HepG2 (cell line): Measurements from ENCODE around the gene SLC25A22. TPM values are rescaled to one million over a fixed set of nuclear protein-coding genes. Genes with fewer than 3 reads are reported as not detected.
A peak's percentile ranks its signal among the peaks of the same experiment; 100 is the strongest.

Experiments used
- ARNT ChIP-seq: fragments of 450-650 bp; IDR thresholded peaks from 2 replicates; pipeline ENCODE4 v1.6.1; 2017
- MAF1 ChIP-seq: sonication (generic); formaldehyde crosslinking; IDR thresholded peaks from 2 replicates; pipeline ENCODE4 v1.5.0; 2020; ENCODE audit warnings: missing genetic modification reagents, borderline replicate concordance
- MBD4 ChIP-seq: IDR thresholded peaks from 2 replicates; pipeline ENCODE4 v1.6.1; 2012; ENCODE audit warnings: low read length, inconsistent platforms, borderline replicate concordance
- MLLT10 ChIP-seq: sonication (generic); formaldehyde crosslinking; IDR thresholded peaks from 2 replicates; pipeline ENCODE4 v1.4.0; 2020; ENCODE audit warnings: missing genetic modification reagents
- NFRKB ChIP-seq: fragments of 450-650 bp; IDR thresholded peaks from 2 replicates; pipeline ENCODE4 v1.6.1; 2017
- RFXANK ChIP-seq: IDR thresholded peaks from 2 replicates; pipeline ENCODE4 v1.6.1; 2016
- SAP130 ChIP-seq: IDR thresholded peaks from 2 replicates; pipeline ENCODE4 v1.6.1; 2016; ENCODE audit warnings: low read depth
- ZFP90 ChIP-seq: sonication (generic); formaldehyde crosslinking; IDR thresholded peaks from 2 replicates; pipeline ENCODE4 v1.8.0; 2022; ENCODE audit warnings: missing genetic modification reagents, mild to moderate bottlenecking, inconsistent platforms, borderline replicate concordance
- ZFP91 ChIP-seq: sonication (generic); formaldehyde crosslinking; IDR thresholded peaks from 2 replicates; pipeline ENCODE4 v1.9.0; 2022; ENCODE audit warnings: missing genetic modification reagents, mild to moderate bottlenecking, borderline replicate concordance
- ZNF142 ChIP-seq: sonication (generic); formaldehyde crosslinking; IDR thresholded peaks from 2 replicates; pipeline ENCODE4 v1.4.0; 2020; ENCODE audit warnings: missing genetic modification reagents
- ZNF143 ChIP-seq: sonication (generic); formaldehyde crosslinking; IDR thresholded peaks from 2 replicates; pipeline ENCODE4 v1.4.0; 2020; ENCODE audit warnings: missing genetic modification reagents
- ZNF326 ChIP-seq: sonication (generic); formaldehyde crosslinking; IDR thresholded peaks from 2 replicates; pipeline ENCODE4 v1.4.0; 2020; ENCODE audit warnings: missing genetic modification reagents, borderline replicate concordance
- ZNF572 ChIP-seq: sonication (generic); formaldehyde crosslinking; IDR thresholded peaks from 2 replicates; pipeline ENCODE4 v1.5.1; 2020; ENCODE audit warnings: mild to moderate bottlenecking, missing genetic modification reagents
- ZNF883 ChIP-seq: sonication (generic); formaldehyde crosslinking; IDR thresholded peaks from 2 replicates; pipeline ENCODE4 v1.5.1; 2020; ENCODE audit warnings: mild to moderate bottlenecking, missing genetic modification reagents; ENCODE audit errors: not compliant biosample characterization
- polyA plus RNA-seq, 8 experiments: library from polyadenylated mRNA; depleted of rRNA in 3 of 8; stranded (reverse) in 7 of 8; unstranded in 1 of 8; fragments of >200 nt; fragmentation: Illumina TruSeq in 4 of 8; extraction: Trizol in 4 of 8; gene quantifications; 2 replicates each; pipeline versions ENCODE4 v1.2.1 to v1.2.3, GENCODE V29; 2011 to 2016; ENCODE audit warnings: low read depth in 4 of 8, missing spikeins in 1 of 8, mixed read lengths in 1 of 8; ENCODE audit not compliant: insufficient read depth in 1 of 8
- total RNA-seq, 5 experiments: library from RNA; depleted of rRNA; stranded (reverse); fragments of >200 nt; fragmentation: Illumina TruSeq; extraction: Trizol; gene quantifications; 2 replicates each; pipeline ENCODE4 v1.2.3, GENCODE V29; 2016; ENCODE audit warnings: low read depth in 1 of 5
- TF ChIP-seq, protein P1 (sequence below): sonication (generic); formaldehyde crosslinking; IDR thresholded peaks from 2 replicates; pipeline ENCODE4 v1.8.0; 2022; ENCODE audit warnings: missing genetic modification reagents, mild to moderate bottlenecking, moderate library complexity, borderline replicate concordance
- TF ChIP-seq, protein P2 (sequence below), 2 experiments: IDR thresholded peaks; 2 replicates each; pipeline ENCODE4 v1.6.1; 2011 to 2012; ENCODE audit warnings: low read length in 2 of 2, borderline replicate concordance in 1 of 2, low read depth in 1 of 2, mild to moderate bottlenecking in 1 of 2, moderate library complexity in 1 of 2

SLC25A22 gene
- total and polyA plus RNA-seq, 2 of the 13 experiments (the other 11 are each of a cell fraction or from before 2014, with no cell fraction given): 12.4 to 19.2 TPM

DNA sequence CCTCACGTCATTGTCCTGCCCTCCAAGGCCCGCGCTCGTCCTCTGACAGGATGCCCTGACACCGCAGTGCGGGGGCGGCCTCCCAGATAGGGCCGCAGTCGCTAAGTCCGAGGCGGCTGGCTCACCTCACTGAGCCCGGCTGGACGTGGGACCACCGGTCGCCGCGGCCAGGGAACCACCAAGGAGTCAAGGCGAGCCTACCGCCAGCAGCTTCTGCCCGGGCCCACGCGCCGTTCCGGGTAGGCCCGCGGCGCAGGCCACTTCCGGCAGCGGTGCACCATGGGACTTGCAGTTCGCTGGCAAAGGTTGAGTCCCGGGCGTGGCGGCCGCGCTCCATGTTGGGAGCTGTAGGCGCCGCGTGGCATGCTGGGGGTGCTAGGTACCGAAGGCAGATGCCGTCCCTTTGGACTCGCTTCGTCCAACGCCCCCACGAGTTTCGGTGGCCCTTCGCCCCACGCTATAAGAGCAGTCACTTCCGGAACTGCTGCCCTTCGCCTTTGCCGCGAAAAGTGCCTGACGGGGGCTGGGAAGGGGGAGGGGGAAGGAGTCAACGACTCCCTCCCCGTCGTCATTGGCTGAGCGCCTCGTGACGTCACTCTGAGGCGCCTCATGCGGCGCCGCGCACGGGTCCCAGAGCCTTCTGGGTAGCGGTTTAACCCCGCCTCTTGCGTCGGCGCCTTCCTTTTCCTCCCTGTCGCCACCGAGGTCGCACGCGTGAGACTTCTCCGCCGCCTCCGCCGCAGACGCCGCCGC lies 11.4 kb upstream of the SLC25A22 start, which contains the start of gene RPLP2 (continued):
- TF ChIP-seq, protein P1, sequence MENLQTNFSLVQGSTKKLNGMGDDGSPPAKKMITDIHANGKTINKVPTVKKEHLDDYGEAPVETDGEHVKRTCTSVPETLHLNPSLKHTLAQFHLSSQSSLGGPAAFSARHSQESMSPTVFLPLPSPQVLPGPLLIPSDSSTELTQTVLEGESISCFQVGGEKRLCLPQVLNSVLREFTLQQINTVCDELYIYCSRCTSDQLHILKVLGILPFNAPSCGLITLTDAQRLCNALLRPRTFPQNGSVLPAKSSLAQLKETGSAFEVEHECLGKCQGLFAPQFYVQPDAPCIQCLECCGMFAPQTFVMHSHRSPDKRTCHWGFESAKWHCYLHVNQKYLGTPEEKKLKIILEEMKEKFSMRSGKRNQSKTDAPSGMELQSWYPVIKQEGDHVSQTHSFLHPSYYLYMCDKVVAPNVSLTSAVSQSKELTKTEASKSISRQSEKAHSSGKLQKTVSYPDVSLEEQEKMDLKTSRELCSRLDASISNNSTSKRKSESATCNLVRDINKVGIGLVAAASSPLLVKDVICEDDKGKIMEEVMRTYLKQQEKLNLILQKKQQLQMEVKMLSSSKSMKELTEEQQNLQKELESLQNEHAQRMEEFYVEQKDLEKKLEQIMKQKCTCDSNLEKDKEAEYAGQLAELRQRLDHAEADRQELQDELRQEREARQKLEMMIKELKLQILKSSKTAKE (CRISPR knock-in tag): peak; percentile 21; the same call in 1 of the 2 replicates
- TF ChIP-seq RFXANK (CRISPR knock-in tag) (no peak), SAP130 (CRISPR knock-in tag) (peak; percentile 95), ZNF326 (CRISPR knock-in tag) (no peak), MAF1 (CRISPR knock-in tag) (no peak), ZNF883 (CRISPR knock-in tag) (peak; percentile 95), ZNF142 (CRISPR knock-in tag) (no peak; the same call in 1 of the 2 replicates), ZNF572 (no peak), MLLT10 (CRISPR knock-in tag) (no peak), ZFP91 (CRISPR knock-in tag) (peak; percentile 93), ZFP90 (CRISPR knock-in tag) (peak; percentile 12; the same call in 1 of the 2 replicates), ZNF143 (peak; percentile 93), ARNT (no peak), NFRKB (no peak), MBD4 (no peak)
- TF ChIP-seq, protein P2, sequence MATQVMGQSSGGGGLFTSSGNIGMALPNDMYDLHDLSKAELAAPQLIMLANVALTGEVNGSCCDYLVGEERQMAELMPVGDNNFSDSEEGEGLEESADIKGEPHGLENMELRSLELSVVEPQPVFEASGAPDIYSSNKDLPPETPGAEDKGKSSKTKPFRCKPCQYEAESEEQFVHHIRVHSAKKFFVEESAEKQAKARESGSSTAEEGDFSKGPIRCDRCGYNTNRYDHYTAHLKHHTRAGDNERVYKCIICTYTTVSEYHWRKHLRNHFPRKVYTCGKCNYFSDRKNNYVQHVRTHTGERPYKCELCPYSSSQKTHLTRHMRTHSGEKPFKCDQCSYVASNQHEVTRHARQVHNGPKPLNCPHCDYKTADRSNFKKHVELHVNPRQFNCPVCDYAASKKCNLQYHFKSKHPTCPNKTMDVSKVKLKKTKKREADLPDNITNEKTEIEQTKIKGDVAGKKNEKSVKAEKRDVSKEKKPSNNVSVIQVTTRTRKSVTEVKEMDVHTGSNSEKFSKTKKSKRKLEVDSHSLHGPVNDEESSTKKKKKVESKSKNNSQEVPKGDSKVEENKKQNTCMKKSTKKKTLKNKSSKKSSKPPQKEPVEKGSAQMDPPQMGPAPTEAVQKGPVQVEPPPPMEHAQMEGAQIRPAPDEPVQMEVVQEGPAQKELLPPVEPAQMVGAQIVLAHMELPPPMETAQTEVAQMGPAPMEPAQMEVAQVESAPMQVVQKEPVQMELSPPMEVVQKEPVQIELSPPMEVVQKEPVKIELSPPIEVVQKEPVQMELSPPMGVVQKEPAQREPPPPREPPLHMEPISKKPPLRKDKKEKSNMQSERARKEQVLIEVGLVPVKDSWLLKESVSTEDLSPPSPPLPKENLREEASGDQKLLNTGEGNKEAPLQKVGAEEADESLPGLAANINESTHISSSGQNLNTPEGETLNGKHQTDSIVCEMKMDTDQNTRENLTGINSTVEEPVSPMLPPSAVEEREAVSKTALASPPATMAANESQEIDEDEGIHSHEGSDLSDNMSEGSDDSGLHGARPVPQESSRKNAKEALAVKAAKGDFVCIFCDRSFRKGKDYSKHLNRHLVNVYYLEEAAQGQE (IDR thresholded peaks at IDR 0.05; ENCODE audit: borderline replicate concordance in 1 of 2, low read depth in 1 of 2, low read length in 2 of 2): peak in 1 of 2 experiments; percentile 45; a peak in 2 of 4 replicates
